ENCODE measurements around the gene ADAM15.

ADAM15 gene

GRCh38 chr1:155050560-155051341, at the start of gene ADAM15:
TSS of gene ADAM15 (plus strand) at chr1:155051316. CDS start at chr1:155051387, 71 bp downstream.
- peak; percentile 62 to 77 (median 62) for DNase-seq (ENCODE audit: low read depth in 3 of 3)

GRCh38 chr1:155001425-155001674, 49.8 kb upstream of the ADAM15 start:
- no peak for DNase-seq (ENCODE audit: low read depth in 3 of 3)

- DNase-seq (ENCODE audit: low read depth in 3 of 3) = peak; percentile 97 to 100 (median 98)
Measured at GRCh38 chr1:155001675-155002463, 49.2 kb upstream of the ADAM15 start.

- DNase-seq (ENCODE audit: low read depth in 3 of 3) = no peak
Measured at GRCh38 chr1:155002464-155003226, 48.5 kb upstream of the ADAM15 start, which contains the start of gene ZBTB7B. TSS of gene ZBTB7B (plus strand) at chr1:155002802. CDS start at chr1:155014661, 11,859 bp downstream.

- DNase-seq (ENCODE audit: low read depth in 3 of 3) = no peak
Measured at GRCh38 chr1:155003227-155003765, 47.8 kb upstream of the ADAM15 start.

GRCh38 chr1:155003766-155004351, 47.3 kb upstream of the ADAM15 start:
- no peak for DNase-seq (ENCODE audit: low read depth in 3 of 3)

GRCh38 chr1:155004352-155005075, 46.6 kb upstream of the ADAM15 start:
- DNase-seq (ENCODE audit: low read depth in 3 of 3) = no peak

GRCh38 chr1:155005076-155006011, 45.8 kb upstream of the ADAM15 start:
- DNase-seq (ENCODE audit: low read depth in 3 of 3) = no peak

GRCh38 chr1:155006601-155007101, 44.5 kb upstream of the ADAM15 start:
- DNase-seq (ENCODE audit: low read depth in 3 of 3) = peak in 1 of 3 experiments; percentile 47

- no peak for DNase-seq (ENCODE audit: low read depth in 3 of 3)
Measured at GRCh38 chr1:155007251-155007828, 43.8 kb upstream of the ADAM15 start.

- peak in 1 of 3 experiments; percentile 90 for DNase-seq (ENCODE audit: low read depth in 3 of 3)
Measured at GRCh38 chr1:155008015-155008941, 42.8 kb upstream of the ADAM15 start.

- DNase-seq (ENCODE audit: low read depth in 3 of 3) = peak in 1 of 3 experiments; percentile 49
Measured at GRCh38 chr1:155009221-155009711, 41.9 kb upstream of the ADAM15 start.

- no peak for DNase-seq (ENCODE audit: low read depth in 3 of 3)
Measured at GRCh38 chr1:155009742-155010141, 41.4 kb upstream of the ADAM15 start.

- DNase-seq (ENCODE audit: low read depth in 3 of 3) = peak in 1 of 3 experiments; percentile 49
Measured at GRCh38 chr1:155010211-155010918, 40.8 kb upstream of the ADAM15 start.

GRCh38 chr1:155011004-155011416, 40.1 kb upstream of the ADAM15 start:
- no peak for DNase-seq (ENCODE audit: low read depth in 3 of 3)

- no peak for DNase-seq (ENCODE audit: low read depth in 3 of 3)
Measured at GRCh38 chr1:155011437-155012025, 39.6 kb upstream of the ADAM15 start.

Data from stimulated activated CD4-positive, alpha-beta T cell treated with anti-CD3 and anti-CD28 coated beads, TNF-alpha, amount 100 ng/mL, for 24 hours (primary cell).